Heart left ventricle (tissue), 16 donors: Measurements from ENCODE around the gene SH2D5. TPM values are rescaled to one million over a fixed set of nuclear protein-coding genes. Genes with fewer than 3 reads are reported as not detected.
A peak's percentile ranks its signal among the peaks of the same experiment; 100 is the strongest.

Experiments
- ATAC-seq, 4 donors: fragments of 200-7000 bp; cut with Tn5 transposase; one replicate each; pipeline ENCODE4 v1.9.1; 2020 to 2022; ENCODE audit warnings: moderate library complexity in 4 of 4, mild to moderate bottlenecking in 3 of 4, moderate number of reproducible peaks in 1 of 4
- DNase-seq, 5 donors: peaks; one replicate each; pipeline ENCODE4 v3.0.0-alpha.2; 2020
- H3K27ac ChIP-seq, 12 donors: fragments of 200-600 bp; sonication (generic) in 4 of 12; one replicate each; pipeline versions ENCODE4 v1.5.0 to v1.8.0; 2016 to 2022; ENCODE audit warnings: mild to moderate bottlenecking in 2 of 12
- H3K27me3 ChIP-seq, 9 donors: fragments of 200-600 bp; sonication (generic) in 2 of 9; one replicate each; pipeline versions ENCODE4 v1.5.1 to v1.8.0; 2016 to 2022; ENCODE audit warnings: mild to moderate bottlenecking in 3 of 9
- H3K36me3 ChIP-seq, 9 donors: fragments of 200-600 bp; sonication (generic) in 2 of 9; one replicate each; pipeline versions ENCODE4 v1.5.0 to v1.8.0; 2018 to 2022; ENCODE audit warnings: mild to moderate bottlenecking in 2 of 9
- H3K4me1 ChIP-seq, 12 donors: fragments of 200-600 bp; sonication (generic) in 4 of 12; one replicate each; pipeline versions ENCODE4 v1.5.0 to v1.8.0; 2016 to 2022; ENCODE audit warnings: mild to moderate bottlenecking in 3 of 12
- H3K4me3 ChIP-seq, 12 donors: fragments of 200-600 bp; sonication (generic) in 4 of 12; one replicate each; pipeline versions ENCODE4 v1.5.0 to v1.8.0; 2017 to 2022; ENCODE audit warnings: mild to moderate bottlenecking in 9 of 12, moderate library complexity in 4 of 12
- H3K9me3 ChIP-seq, 12 donors: fragments of 200-600 bp; sonication (generic) in 4 of 12; one replicate each; pipeline versions ENCODE4 v1.5.0 to v1.8.0; 2016 to 2022; ENCODE audit warnings: mild to moderate bottlenecking in 1 of 12
- CTCF ChIP-seq, 12 donors: fragments of 200-600 bp; sonication (generic) in 4 of 12; IDR thresholded peaks; one replicate each; pipeline versions ENCODE4 v1.5.0 to v1.8.0; 2018 to 2022; ENCODE audit warnings: antibody characterized with exemption in 12 of 12, mild to moderate bottlenecking in 5 of 12
- POLR2A ChIP-seq, 2 donors: fragments of 450-650 bp; IDR thresholded peaks; one replicate each; pipeline ENCODE4 v1.6.1; 2017; ENCODE audit warnings: antibody characterized with exemption in 2 of 2, mild to moderate bottlenecking in 2 of 2, moderate library complexity in 2 of 2
- WGBS, 4 donors: extraction: QIAGEN DNeasy Blood & Tissue Kit in 2 of 4; methylation state at CpG; one replicate each; pipeline versions ENCODE4 v1.1.5 to v1.1.7; 2013 to 2018; 5-methylcytosine and 5-hydroxymethylcytosine counted together
- intact Hi-C, 10 donors: fragments of 100-400 bp; cut with DNase I; formaldehyde crosslinking; loops; one replicate each; pipeline versions ENCODE4 v1.11.1 to v1.14.2; 2022
- polyA plus RNA-seq, 2 donors: library from polyadenylated mRNA; stranded (reverse); fragments of 200-250 nt; gene quantifications; one replicate each; pipeline ENCODE4 v1.2.3, GENCODE V29; 2013
- total RNA-seq, 9 donors: library from RNA; depleted of rRNA in 2 of 9; stranded (reverse); fragments of >200 nt in 2 of 9; fragmentation: NEBNext Ultra II Directional in 3 of 9; extraction: Animal tissue kit (Norgen Biotek cat#: 25700) in 3 of 9; gene quantifications; one replicate each; pipeline versions ENCODE4 v1.1.0 to v1.2.4, GENCODE V29; 2016 to 2023
- donor health status: ischemic (EF 13 %, LVEDD 7.1; RV severe dilation, severe dysfunction).
- donor health status: healthy with polysubstance abuse.
- donor health status: DM: no; HTN: yes; CAD: no.
- donor health status: DM: no; HTN: no; CAD: no.
- donor health status: ischemic (EF 25% LVEDD 6.9; RV normal size, moderate dysfunction).
- donor health status: ischemic (EF 25% LVEDD 5.7; RV mildly dilated, moderate dysfunction).
- donor health status: healthy.
- donor health status: DM: yes; HTN: yes; CAD: no.
- donor health status: ischemic (EF 35%, LVEDD 5.7; RV mildly dilated, moderate dysfunction).
- donor health status: nonischemic (EF 11% LVEDD 7.7; RV severe dilation, severe dysfunction).
- donor health status: DM: yes; HTN: yes; CAD: no.
- donor health status: PGD.
- donor health status: ischemic (EF 29% LVEDD 5.4; RV normal size, mild dysfunction).
- donor health status: nonischemic (EF 23%, LVEDD 6.1; RV moderate dilation, normal function).

Gene SH2D5
- total and polyA plus RNA-seq, 11 donors = 0.30 to 12.4 (median 0.67) TPM; not detected in 8

GRCh38 chr1:20732071-20732587, 374 bp downstream of the SH2D5 start:
- peak; percentile 38 to 84 (median 76) for ATAC-seq
- intact Hi-C loops = loop anchor here in 4 of 10 donors (5.0 to 10.0 kb wide), 4 partner anchors 35 to 210 kb away; no protein-coding TSS in a partner anchor

GRCh38 chr1:20731057-20731991, 1.2 kb downstream of the SH2D5 start:
- Histone ChIP-seq H3K9me3 (no peaks in the 10 kb centered on the region), H3K4me3 (peak overlapping the region; percentile 42 to 69 (median 56)), H3K36me3 (no peaks in the 10 kb centered on the region), H3K27me3 (peaks cover 4 to 45% (median 26%) of the 10 kb centered on the region in 9 donors), H3K27ac (no peak overlapping the region), H3K4me1 (peaks cover 0 to 32% (median 13%) of the 10 kb centered on the region in 12 donors)
- ATAC-seq = no peak
- 12 to 20% (median 15%) methylated on average over 35 to 62 of the region's 62 CpGs for WGBS, 4 donors
- no peak for DNase-seq
- intact Hi-C loops = loop anchor here in 4 of 10 donors (5.0 to 10.0 kb wide), 4 partner anchors 34 to 209 kb away; no protein-coding TSS in a partner anchor
- TF ChIP-seq CTCF (IDR thresholded peaks at IDR 0.05) (no peak), POLR2A (IDR thresholded peaks at IDR 0.05) (no peak)

More at GRCh38 chr1:20732071-20732587, 374 bp downstream of the SH2D5 start:
- H3K4me3 ChIP-seq = peak overlapping the region; percentile 42 to 69 (median 56)
- WGBS, 4 donors = 0 to 1% (median 1%) methylated on average over 15 to 55 of the region's 55 CpGs
- peaks cover 0 to 6% (median 2%) of the 10 kb centered on the region in 9 donors for H3K36me3 ChIP-seq
- peaks cover 0 to 32% (median 13%) of the 10 kb centered on the region in 12 donors for H3K4me1 ChIP-seq
- no peak overlapping the region for H3K27ac ChIP-seq
- peaks cover 4 to 45% (median 26%) of the 10 kb centered on the region in 9 donors for H3K27me3 ChIP-seq
- TF ChIP-seq POLR2A (IDR thresholded peaks at IDR 0.05) = no peak
- no peak for TF ChIP-seq CTCF (IDR thresholded peaks at IDR 0.05)
- DNase-seq = peak in 4 of 5 donors; percentile 41 to 61 (median 56)
- H3K9me3 ChIP-seq = no peaks in the 10 kb centered on the region

DNA sequence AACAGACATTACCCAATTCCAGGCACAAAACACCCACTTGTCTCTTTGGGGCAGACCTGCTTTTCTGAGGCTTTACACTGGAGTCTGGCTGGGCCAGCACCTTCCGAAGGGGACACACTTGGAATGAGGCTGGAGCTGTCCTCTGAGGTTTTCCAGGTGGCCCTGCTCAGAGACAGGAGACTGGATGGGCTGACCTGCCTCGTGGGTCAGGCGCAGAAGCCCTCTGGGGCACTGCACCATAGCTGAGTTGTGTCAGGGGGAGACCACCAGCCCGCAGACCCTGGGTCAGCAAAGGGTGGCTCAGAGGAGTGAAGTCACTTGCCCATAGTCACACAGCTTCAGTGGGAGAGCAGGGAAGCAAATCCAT, 1.8 kb downstream of the SH2D5 start:
- no peak for TF ChIP-seq CTCF (IDR thresholded peaks at IDR 0.05)
- TF ChIP-seq POLR2A (IDR thresholded peaks at IDR 0.05) = no peak
- no peak for ATAC-seq
- no peak for DNase-seq
- 29 to 38% (median 37%) methylated on average over 4 of the region's 4 CpGs for WGBS, 4 donors
- Histone ChIP-seq H3K36me3 (no peaks in the 10 kb centered on the region), H3K4me1 (peaks cover 0 to 32% (median 13%) of the 10 kb centered on the region in 12 donors), H3K4me3 (no peak overlapping the region), H3K27ac (no peak overlapping the region), H3K9me3 (no peaks in the 10 kb centered on the region), H3K27me3 (peaks cover 4 to 45% (median 26%) of the 10 kb centered on the region in 9 donors)
- intact Hi-C loops = loop anchor here in 4 of 10 donors (5.0 to 10.0 kb wide), 4 partner anchors 33 to 208 kb away; no protein-coding TSS in a partner anchor
